C4-2B (cell line): ENCODE results near the gene CSPG4.
"Not testable (repeated sequence)": the region's sequence is repeated elsewhere in the genome, so short reads cannot be mapped to it uniquely, and the experiment has no call there.

Source experiments
- CTCF ChIP-seq: fragments of 450-650 bp; conservative IDR thresholded peaks from 2 replicates; pipeline ENCODE4 v1.5.1; 2017; ENCODE audit warnings: mild to moderate bottlenecking
- ZFX ChIP-seq: fragments of 450-650 bp; IDR thresholded peaks from 2 replicates; pipeline ENCODE4 v1.6.1; 2017

DNA sequence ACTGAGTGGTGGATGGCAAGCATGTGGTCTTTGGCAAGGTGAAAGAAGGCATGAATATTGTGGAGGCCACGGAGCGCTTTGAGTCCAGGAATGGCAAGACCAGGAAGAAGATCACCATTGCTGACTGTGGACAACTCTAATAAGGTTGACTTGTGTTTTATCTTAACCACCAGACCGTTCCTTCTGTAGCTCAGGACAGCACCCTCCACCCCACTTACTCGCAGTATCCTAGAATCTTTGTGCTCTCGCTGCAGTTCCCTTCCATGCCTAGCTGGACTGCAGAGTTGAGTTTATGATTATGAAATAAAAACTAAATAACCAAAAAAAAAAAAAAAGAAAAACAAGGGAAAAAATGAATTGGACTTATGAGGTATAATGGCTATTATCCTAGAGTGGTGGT lies 34.5 kb upstream of the CSPG4 start:
- not testable (repeated sequence) for TF ChIP-seq CTCF, ZFX
